Transverse colon (tissue), 4 donors: Measurements from ENCODE around the gene NCBP2. TPM values are rescaled to one million over a fixed set of nuclear protein-coding genes. Genes with fewer than 3 reads are reported as not detected.

Experiments
- DNase-seq: peaks from one replicate; pipeline ENCODE4 v3.0.0-alpha.2; 2019
- H3K27ac ChIP-seq, 4 donors: fragments of 200-600 bp; sonication (generic); 2 replicates each; pipeline ENCODE4 v1.5.1; 2016 to 2018; ENCODE audit warnings: inconsistent platforms in 4 of 4
- H3K27me3 ChIP-seq: fragments of 200-600 bp; sonication (generic); 2 replicates; pipeline ENCODE4 v1.5.1; 2017; ENCODE audit warnings: inconsistent platforms
- H3K36me3 ChIP-seq, 4 donors: fragments of 200-600 bp; sonication (generic); 2 replicates each; pipeline ENCODE4 v1.5.1; 2017 to 2019; ENCODE audit warnings: inconsistent platforms in 4 of 4
- H3K4me1 ChIP-seq, 4 donors: fragments of 200-600 bp; sonication (generic); 2 replicates each; pipeline ENCODE4 v1.5.1; 2017 to 2020; ENCODE audit warnings: inconsistent platforms in 4 of 4
- H3K4me3 ChIP-seq, 4 donors: fragments of 200-600 bp; sonication (generic); 1 replicate in 1 of 4; 2 replicates in 3 of 4; pipeline versions ENCODE4 v1.5.1 to v1.6.1; 2017 to 2019; ENCODE audit warnings: inconsistent platforms in 4 of 4
- H3K9me3 ChIP-seq, 2 donors: fragments of 200-600 bp; sonication (generic); 2 replicates each; pipeline ENCODE4 v1.5.1; 2017 to 2019; ENCODE audit warnings: inconsistent platforms in 2 of 2
- CTCF ChIP-seq, 5 experiments: fragments of 200-600 bp in 3 of 5; fragments of 450-650 bp in 2 of 5; sonication (generic) in 3 of 5; IDR thresholded peaks; 1 replicate in 2 of 5; 2 replicates in 3 of 5; pipeline ENCODE4 v1.5.1; 2016 to 2017; ENCODE audit warnings: antibody characterized with exemption in 5 of 5, inconsistent platforms in 3 of 5, mild to moderate bottlenecking in 2 of 5, moderate library complexity in 1 of 5
- EP300 ChIP-seq: sonication (generic); formaldehyde crosslinking; IDR thresholded peaks from one replicate; pipeline ENCODE4 v1.6.1; 2017; ENCODE audit warnings: antibody characterized with exemption, low read depth
- POLR2A ChIP-seq: fragments of 450-650 bp; IDR thresholded peaks from one replicate; pipeline ENCODE4 v1.6.1; 2016; ENCODE audit warnings: antibody characterized with exemption, mild to moderate bottlenecking, moderate library complexity
- POLR2AphosphoS5 ChIP-seq, 3 donors: sonication (generic); formaldehyde crosslinking; IDR thresholded peaks; one replicate each; pipeline ENCODE4 v1.6.1; 2016; ENCODE audit warnings: antibody characterized with exemption in 3 of 3
- WGBS, 2 donors: methylation state at CpG; one replicate each; pipeline ENCODE4 v1.1.5; 2018; ENCODE audit warnings: low coverage in 1 of 2; 5-methylcytosine and 5-hydroxymethylcytosine counted together
- in situ Hi-C, 4 donors: fragments of 200-750 bp; cut with MboI; loops; one replicate each; pipeline versions ENCODE4 v1.15.0 to v1.15.1; 2017; ENCODE audit warnings: low sequenced_read_pairs in 3 of 4, low pct_ligation_motif_present in 1 of 4, low pct_unique_long_range_greater_than_20kb in 1 of 4
- intact Hi-C: fragments of 100-400 bp; cut with DNase I; formaldehyde crosslinking; loops from one replicate; pipeline ENCODE4 v1.15.1; 2023; ENCODE audit warnings: low total_unique reads
- total RNA-seq, 4 donors: library from RNA; depleted of rRNA; stranded (reverse); fragments of >200 nt; gene quantifications; one replicate each; pipeline ENCODE4 v1.1.0, GENCODE V29; 2016

The NCBP2 gene
- total RNA-seq, 4 donors from 2014 or later = 6.8 to 36.9 (median 31.8) TPM

- Histone ChIP-seq H3K36me3 (peaks cover 0 to 54% (median 24%) of the 10 kb centered on the region in 4 donors), H3K4me3 (no peak overlapping the region), H3K27ac (no peak overlapping the region), H3K4me1 (no peaks in the 10 kb centered on the region), H3K9me3 (no peaks in the 10 kb centered on the region), H3K27me3 (no peaks in the 10 kb centered on the region)
- in situ Hi-C loops (no loop called here), intact Hi-C loops (no loop called here)
- 57 to 89% methylated on average over 1 of the region's 1 CpG for WGBS, 2 donors
- no peak for DNase-seq
- TF ChIP-seq POLR2AphosphoS5 (IDR thresholded peaks at IDR 0.05) (no peak), POLR2A (no peak), CTCF (IDR thresholded peaks at IDR 0.05) (no peak), EP300 (no peak)
Observed at GRCh38 chr3:196901768-196902167, 40.6 kb downstream of the NCBP2 start.

DNA sequence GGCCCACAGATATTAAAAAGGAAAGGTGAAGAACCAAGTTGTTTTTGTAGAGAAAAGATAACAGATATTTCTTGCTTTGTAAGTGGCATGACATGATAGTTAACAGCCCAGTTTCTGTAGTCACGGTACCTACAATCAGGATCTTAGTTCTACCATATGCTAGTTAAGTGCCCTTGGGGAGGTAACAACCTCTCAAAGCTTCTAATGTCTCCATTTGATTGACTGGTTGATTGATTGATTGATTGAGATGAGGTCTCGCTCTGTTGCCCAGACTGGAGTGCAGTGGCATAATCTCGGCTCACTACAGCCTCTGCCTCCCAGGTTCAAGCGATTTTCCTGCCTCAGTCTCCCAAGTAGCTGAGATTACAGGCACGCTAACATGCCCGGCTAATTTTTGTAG lies 46.1 kb downstream of the NCBP2 start:
- no peak for DNase-seq
- in situ Hi-C loops (no loop called here), intact Hi-C loops (no loop called here)
- H3K9me3 ChIP-seq = no peaks in the 10 kb centered on the region
- H3K27ac ChIP-seq = no peak overlapping the region
- no peaks in the 10 kb centered on the region for H3K27me3 ChIP-seq
- H3K4me3 ChIP-seq = no peak overlapping the region
- WGBS, 2 donors = 89 to 97% methylated on average over 3 to 6 of the region's 6 CpGs
- no peaks in the 10 kb centered on the region for H3K4me1 ChIP-seq
- H3K36me3 ChIP-seq = peaks cover 0 to 15% (median 4%) of the 10 kb centered on the region in 4 donors
- no peak for TF ChIP-seq POLR2A
- no peak for TF ChIP-seq EP300
- no peak for TF ChIP-seq POLR2AphosphoS5 (IDR thresholded peaks at IDR 0.05)
- no peak for TF ChIP-seq CTCF (IDR thresholded peaks at IDR 0.05)

DNA sequence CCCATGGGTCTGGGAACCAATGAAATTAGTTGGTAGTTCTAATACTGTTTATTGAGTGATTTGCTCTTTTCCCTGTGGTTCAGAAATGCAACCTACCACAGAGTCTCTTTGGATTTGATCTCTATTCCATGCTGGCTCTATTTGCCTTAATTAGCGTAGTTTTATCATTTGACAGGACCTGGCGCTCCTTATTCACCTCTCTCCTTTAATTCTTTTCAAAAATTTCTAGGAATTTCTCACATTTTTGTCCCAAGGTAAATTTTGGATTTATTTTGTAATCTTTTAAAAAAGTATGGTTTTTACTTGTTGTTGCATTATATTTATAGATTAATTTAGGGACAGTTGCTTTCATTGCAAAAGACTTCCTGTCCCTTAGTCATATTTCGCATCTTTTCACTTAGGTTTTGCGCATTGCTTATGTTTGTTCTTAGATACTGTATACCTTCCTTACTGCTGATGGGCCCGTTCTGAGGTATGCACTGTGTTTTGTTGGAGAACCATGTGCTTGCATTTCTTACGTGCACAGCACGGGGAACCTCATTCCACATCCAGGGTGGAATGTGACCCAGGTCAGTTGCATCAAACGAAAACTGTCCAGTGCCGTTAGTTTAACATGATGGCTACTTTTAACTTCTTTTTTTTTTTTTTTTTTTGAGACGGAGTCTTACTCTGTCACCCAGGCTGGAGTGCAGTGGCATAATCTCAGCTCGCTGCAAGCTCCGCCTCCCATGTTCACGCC lies 47.6 kb downstream of the NCBP2 start:
- in situ Hi-C loops = no loop called here

More for the DNA sequence above, 47.6 kb downstream of the NCBP2 start:
- Histone ChIP-seq H3K27ac (no peak overlapping the region), H3K9me3 (no peaks in the 10 kb centered on the region), H3K4me1 (no peaks in the 10 kb centered on the region), H3K36me3 (peaks cover 0 to 3% (median 0%) of the 10 kb centered on the region in 4 donors), H3K4me3 (no peak overlapping the region), H3K27me3 (no peaks in the 10 kb centered on the region)
- intact Hi-C loops = no loop called here
- no peak for TF ChIP-seq CTCF (IDR thresholded peaks at IDR 0.05)
- TF ChIP-seq POLR2A = no peak
- no peak for TF ChIP-seq POLR2AphosphoS5 (IDR thresholded peaks at IDR 0.05)
- no peak for TF ChIP-seq EP300
- no peak for DNase-seq
- 95 to 97% methylated on average over 12 to 13 of the region's 13 CpGs for WGBS, 2 donors
